ENCODE data around the gene LTC4S. TPM values are rescaled to one million over a fixed set of nuclear protein-coding genes. Genes with fewer than 3 reads are reported as not detected.

LTC4S gene
- polyA plus RNA-seq, 3 donors = 0.65 to 2.1 (median 0.69) TPM

- H3K9me3 Mint-ChIP-seq = no peaks in the 10 kb centered on the region
- TF ChIP-seq CTCF (IDR thresholded peaks at IDR 0.05) = no peak
- H3K27ac Mint-ChIP-seq = no peak overlapping the region
- H3K4me1 Mint-ChIP-seq = peaks cover 40% of the 10 kb centered on the region
- peaks cover 39% of the 10 kb centered on the region for H3K79me2 ChIP-seq (ENCODE audit: insufficient read depth, low read length)
- H3K36me3 Mint-ChIP-seq = peaks cover 44 to 45% of the 10 kb centered on the region in 2 donors
- H3K27ac ChIP-seq (ENCODE audit: low read depth in 1 of 2, low read length in 2 of 2) = no peak overlapping the region
- H2AFZ ChIP-seq (ENCODE audit: insufficient read depth, low read depth, low read length, poor library complexity, severe bottlenecking) = no peak overlapping the region
- 78% methylated on average over 5 of the region's 12 CpGs for WGBS (ENCODE audit: insufficient coverage)
- H3K27me3 ChIP-seq (ENCODE audit: control insufficient read depth in 2 of 2, insufficient read depth in 2 of 2, low read length in 2 of 2) = no peaks in the 10 kb centered on the region
- DNase-seq = no peak
- H3K36me3 ChIP-seq (replicated peaks in 1 of 2; ENCODE audit: control insufficient read depth in 1 of 2, insufficient read depth in 2 of 2, low read length in 2 of 2) = peaks cover 38 to 47% of the 10 kb centered on the region in 2 donors
- H3K4me3 Mint-ChIP-seq = peak overlapping the region in 1 of 2 donors; percentile 37
- peaks cover 89% of the 10 kb centered on the region for H4K20me1 ChIP-seq (ENCODE audit: insufficient read depth, low read length)
- peaks cover 0 to 2% (median 2%) of the 10 kb centered on the region in 3 donors for H3K27me3 Mint-ChIP-seq (ENCODE audit: low read depth in 3 of 3)
- H3K4me2 ChIP-seq (replicated peaks; ENCODE audit: extremely low read depth, low read length, poor library complexity, severe bottlenecking) = no peak overlapping the region
- intact Hi-C loops (cut with micrococcal nuclease) = loop anchor here (5.0 kb wide), 2 partner anchors 37 to 107 kb away; partner anchors contain the start of gene TBC1D9B (in 1 of the 2)
- H3K4me3 ChIP-seq (replicated peaks in 1 of 3; ENCODE audit: low read depth in 2 of 3, low read length in 3 of 3) = no peak overlapping the region
- H3K9ac ChIP-seq (ENCODE audit: insufficient read depth, low read length, poor library complexity, severe bottlenecking) = no peak overlapping the region
- no peaks in the 10 kb centered on the region for H3K9me3 ChIP-seq (replicated peaks in 1 of 2; ENCODE audit: control insufficient read depth in 1 of 2, insufficient read depth in 1 of 2, low read length in 2 of 2)
- peaks cover 43 to 53% of the 10 kb centered on the region in 2 donors for H3K4me1 ChIP-seq (ENCODE audit: control insufficient read depth in 1 of 2, insufficient read depth in 2 of 2, low read length in 2 of 2)
Observed at GRCh38 chr5:179800696-179801201, 7.0 kb downstream of the LTC4S start.

GRCh38 chr5:179801304-179802206, 7.8 kb downstream of the LTC4S start:
- peaks cover 0 to 2% (median 2%) of the 10 kb centered on the region in 3 donors for H3K27me3 Mint-ChIP-seq (ENCODE audit: low read depth in 3 of 3)
- Histone ChIP-seq H4K20me1 (ENCODE audit: insufficient read depth, low read length) (peaks cover 88% of the 10 kb centered on the region), H3K4me2 (replicated peaks; ENCODE audit: extremely low read depth, low read length, poor library complexity, severe bottlenecking) (no peak overlapping the region), H3K9ac (ENCODE audit: insufficient read depth, low read length, poor library complexity, severe bottlenecking) (no peak overlapping the region), H2AFZ (ENCODE audit: insufficient read depth, low read depth, low read length, poor library complexity, severe bottlenecking) (no peak overlapping the region), H3K36me3 (replicated peaks in 1 of 2; ENCODE audit: control insufficient read depth in 1 of 2, insufficient read depth in 2 of 2, low read length in 2 of 2) (peaks cover 38 to 47% of the 10 kb centered on the region in 2 donors), H3K4me1 (ENCODE audit: control insufficient read depth in 1 of 2, insufficient read depth in 2 of 2, low read length in 2 of 2) (peaks cover 39 to 48% of the 10 kb centered on the region in 2 donors), H3K79me2 (ENCODE audit: insufficient read depth, low read length) (peaks cover 43% of the 10 kb centered on the region), H3K27ac (ENCODE audit: low read depth in 1 of 2, low read length in 2 of 2) (no peak overlapping the region), H3K9me3 (replicated peaks in 1 of 2; ENCODE audit: control insufficient read depth in 1 of 2, insufficient read depth in 1 of 2, low read length in 2 of 2) (no peaks in the 10 kb centered on the region), H3K27me3 (ENCODE audit: control insufficient read depth in 2 of 2, insufficient read depth in 2 of 2, low read length in 2 of 2) (no peaks in the 10 kb centered on the region), H3K4me3 (replicated peaks in 1 of 3; ENCODE audit: low read depth in 2 of 3, low read length in 3 of 3) (no peak overlapping the region)
- H3K4me1 Mint-ChIP-seq = peaks cover 39% of the 10 kb centered on the region
- peaks cover 44 to 45% of the 10 kb centered on the region in 2 donors for H3K36me3 Mint-ChIP-seq
- peak; percentile 73 to 81 (median 79) for DNase-seq
- H3K4me3 Mint-ChIP-seq = peak overlapping the region in 1 of 2 donors; percentile 62
- H3K9me3 Mint-ChIP-seq = no peaks in the 10 kb centered on the region
- peak overlapping the region in 2 of 7 donors; percentile 46 to 76 for H3K27ac Mint-ChIP-seq
- intact Hi-C loops (cut with micrococcal nuclease) = loop anchor here (5.0 kb wide), 2 partner anchors 36 to 106 kb away; partner anchors contain the start of gene TBC1D9B (in 1 of the 2)
- 64% methylated on average over 55 of the region's 67 CpGs for WGBS (ENCODE audit: insufficient coverage)
- peak; percentile 92 for TF ChIP-seq CTCF (IDR thresholded peaks at IDR 0.05)
